Measurements from ENCODE around the gene SORCS3.

The SORCS3 gene

DNA sequence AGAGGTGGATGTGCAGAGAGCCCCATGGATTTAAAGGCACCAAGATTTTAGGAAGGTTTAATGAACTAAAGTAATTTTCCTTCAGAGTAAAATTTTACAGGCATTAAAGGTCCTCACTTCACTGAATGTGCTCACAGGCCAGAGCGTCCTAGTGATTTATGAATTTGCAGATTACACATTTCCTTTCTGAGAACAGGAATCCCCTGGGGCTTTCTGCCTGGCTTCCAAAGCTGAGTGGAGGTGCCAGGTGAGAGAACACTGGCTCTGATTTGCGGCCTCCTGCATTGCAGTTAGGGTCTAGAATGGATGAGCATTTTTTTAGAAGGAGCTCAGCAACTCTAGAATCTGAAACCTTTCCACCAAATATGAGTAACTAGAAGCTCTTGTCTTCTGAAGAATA lies 194.3 kb downstream of the SORCS3 start:
- TF ChIP-seq, protein P1, sequence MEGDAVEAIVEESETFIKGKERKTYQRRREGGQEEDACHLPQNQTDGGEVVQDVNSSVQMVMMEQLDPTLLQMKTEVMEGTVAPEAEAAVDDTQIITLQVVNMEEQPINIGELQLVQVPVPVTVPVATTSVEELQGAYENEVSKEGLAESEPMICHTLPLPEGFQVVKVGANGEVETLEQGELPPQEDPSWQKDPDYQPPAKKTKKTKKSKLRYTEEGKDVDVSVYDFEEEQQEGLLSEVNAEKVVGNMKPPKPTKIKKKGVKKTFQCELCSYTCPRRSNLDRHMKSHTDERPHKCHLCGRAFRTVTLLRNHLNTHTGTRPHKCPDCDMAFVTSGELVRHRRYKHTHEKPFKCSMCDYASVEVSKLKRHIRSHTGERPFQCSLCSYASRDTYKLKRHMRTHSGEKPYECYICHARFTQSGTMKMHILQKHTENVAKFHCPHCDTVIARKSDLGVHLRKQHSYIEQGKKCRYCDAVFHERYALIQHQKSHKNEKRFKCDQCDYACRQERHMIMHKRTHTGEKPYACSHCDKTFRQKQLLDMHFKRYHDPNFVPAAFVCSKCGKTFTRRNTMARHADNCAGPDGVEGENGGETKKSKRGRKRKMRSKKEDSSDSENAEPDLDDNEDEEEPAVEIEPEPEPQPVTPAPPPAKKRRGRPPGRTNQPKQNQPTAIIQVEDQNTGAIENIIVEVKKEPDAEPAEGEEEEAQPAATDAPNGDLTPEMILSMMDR (IDR thresholded peaks at IDR 0.05; ENCODE audit: extremely low read depth, missing control alignments) = no peak
- no peak for DNase-seq (ENCODE audit: low spot score)

DNA sequence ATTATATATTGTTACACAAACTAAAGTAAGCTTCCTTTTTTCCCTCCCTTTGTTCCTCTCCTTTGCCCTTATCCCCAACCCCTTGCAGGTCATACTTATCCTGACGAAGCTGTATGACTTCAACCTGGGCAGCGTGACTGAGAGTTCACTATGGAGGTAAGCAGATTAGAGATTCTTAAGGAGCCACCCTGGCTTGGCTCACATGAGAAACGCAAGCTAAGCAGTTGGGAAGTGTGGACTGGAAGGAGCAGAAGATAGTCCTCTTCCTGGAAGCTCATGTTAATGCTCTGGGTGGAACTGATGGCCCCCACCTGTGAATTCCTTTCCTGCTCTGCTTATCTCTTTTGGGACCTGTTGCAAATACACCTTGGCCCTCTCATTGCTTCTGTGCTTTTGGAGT lies 201.6 kb downstream of the SORCS3 start:
- TF ChIP-seq, protein P1 (IDR thresholded peaks at IDR 0.05; ENCODE audit: extremely low read depth, missing control alignments) = no peak
- no peak for DNase-seq (ENCODE audit: low spot score)

DNA sequence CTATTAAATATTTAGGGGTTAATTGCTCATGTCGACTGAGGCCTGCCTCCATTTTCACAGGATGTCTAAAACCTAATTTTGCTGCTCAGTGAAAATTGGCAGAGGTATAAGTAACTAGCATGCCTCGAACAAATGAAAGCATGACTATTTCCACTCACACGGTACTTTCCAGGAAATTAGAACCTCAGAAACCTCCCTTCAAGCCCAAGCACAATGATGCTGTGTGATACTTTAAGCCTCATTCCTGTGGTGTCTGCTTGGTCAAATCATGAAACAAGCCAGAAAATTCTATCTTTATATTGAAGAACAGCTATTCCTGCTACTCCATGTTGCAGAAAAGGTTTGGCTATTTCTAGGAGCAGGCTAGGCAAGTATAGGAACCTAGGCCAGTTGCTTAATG lies 203.0 kb downstream of the SORCS3 start:
- no peak for DNase-seq (ENCODE audit: low spot score)
- TF ChIP-seq, protein P1 (IDR thresholded peaks at IDR 0.05; ENCODE audit: extremely low read depth, missing control alignments) = no peak

DNA sequence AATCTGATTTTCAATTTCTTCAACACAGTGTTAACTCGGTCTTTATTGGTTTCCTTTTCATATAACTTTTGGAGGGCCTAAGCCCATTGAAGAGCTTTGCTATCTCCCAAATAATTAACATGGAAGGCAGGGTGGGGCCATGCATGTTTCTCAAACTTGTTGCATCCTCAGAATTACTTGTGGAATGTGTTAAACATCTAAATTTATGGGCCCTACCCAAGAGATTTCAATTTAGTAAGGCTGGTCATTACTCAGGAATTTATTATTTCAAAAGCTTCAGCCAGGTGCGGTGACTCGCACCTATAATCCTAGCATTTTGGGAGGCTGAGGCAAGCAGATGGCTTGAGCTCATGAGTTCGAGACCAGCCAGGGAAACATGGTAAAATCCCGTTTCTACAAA lies 208.9 kb downstream of the SORCS3 start:
- TF ChIP-seq, protein P1 (IDR thresholded peaks at IDR 0.05; ENCODE audit: extremely low read depth, missing control alignments) = no peak
- no peak for DNase-seq (ENCODE audit: low spot score)

DNA sequence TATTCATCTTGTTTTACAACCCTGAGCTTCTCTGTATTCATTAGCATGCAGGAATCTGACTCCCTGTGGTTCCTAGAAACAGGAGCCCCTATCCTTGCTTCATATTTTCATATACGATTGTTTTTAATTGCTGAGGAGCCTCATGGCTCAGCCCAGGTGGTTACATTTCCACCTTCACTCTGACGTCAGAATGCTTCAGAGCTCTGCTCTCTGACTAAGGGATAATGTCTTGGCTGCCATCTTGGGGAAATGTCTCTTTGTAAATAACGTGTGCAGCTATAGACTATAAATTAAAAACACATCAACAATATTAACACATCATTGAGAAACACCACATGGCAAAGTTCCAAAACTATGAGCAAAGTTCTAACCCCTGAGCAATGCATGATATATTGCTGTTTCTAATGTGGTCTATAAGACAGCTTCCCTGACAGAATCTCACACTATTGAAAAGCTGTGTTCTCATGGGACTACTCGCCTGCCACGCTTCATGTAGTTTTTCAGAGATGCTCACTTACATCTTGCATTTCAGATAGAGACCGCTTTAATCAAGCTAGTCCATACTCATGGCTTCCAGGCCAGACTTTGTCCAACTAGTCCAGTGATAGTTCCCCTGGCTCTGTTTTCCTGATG lies 227.0 kb downstream of the SORCS3 start:
- no peak for DNase-seq (ENCODE audit: low spot score)
- TF ChIP-seq, protein P1 (IDR thresholded peaks at IDR 0.05; ENCODE audit: extremely low read depth, missing control alignments) = no peak

DNA sequence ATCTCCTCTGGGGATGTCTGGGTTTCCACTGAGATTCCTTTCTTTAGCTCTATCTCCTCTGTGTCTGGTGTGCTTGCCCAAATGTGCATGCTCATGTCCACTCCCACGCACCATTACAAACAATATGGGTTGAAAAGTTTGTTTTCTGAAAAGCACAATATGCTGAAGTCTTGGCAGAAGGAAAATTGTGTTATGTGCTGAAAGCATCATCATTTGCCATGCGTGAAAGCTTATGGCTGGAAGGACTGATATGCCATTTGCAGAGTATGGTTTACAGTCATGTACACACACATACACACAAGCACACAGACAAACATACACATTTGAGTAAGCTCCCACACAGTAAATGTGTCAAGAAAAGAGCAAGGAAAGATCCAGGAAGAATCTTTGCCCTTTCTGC lies 231.6 kb downstream of the SORCS3 start:
- DNase-seq (ENCODE audit: low spot score) = no peak
- TF ChIP-seq, protein P1 (IDR thresholded peaks at IDR 0.05; ENCODE audit: extremely low read depth, missing control alignments) = no peak

DNA sequence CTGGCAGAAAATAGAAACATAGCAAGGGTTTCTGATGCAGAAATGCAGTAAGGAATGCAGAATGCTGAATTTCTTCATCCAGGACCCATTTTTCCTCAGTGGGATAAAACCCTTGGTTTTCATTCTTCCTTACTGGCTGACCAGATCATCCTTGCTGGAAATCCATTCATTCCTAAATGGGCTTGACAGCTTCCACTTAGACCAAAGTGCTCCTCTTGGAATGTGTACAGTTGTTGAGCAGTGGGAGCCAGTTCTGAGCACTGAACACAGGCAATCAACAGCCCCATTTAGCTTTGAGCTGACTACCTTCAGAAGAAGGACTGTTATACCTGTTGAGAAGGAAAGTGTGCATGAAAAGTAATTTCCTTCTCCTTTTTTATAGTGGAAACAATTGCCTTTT lies 232.1 kb downstream of the SORCS3 start:
- TF ChIP-seq, protein P1 (IDR thresholded peaks at IDR 0.05; ENCODE audit: extremely low read depth, missing control alignments) = no peak
- DNase-seq (ENCODE audit: low spot score) = no peak
